GM18505 (cell line): Measurements from ENCODE around the gene MTTP.

Experiments used
- ATAC-seq: cut with Tn5 transposase; IDR thresholded peaks from one replicate; pipeline ENCODE4 v1.9.1; 2021; ENCODE audit not compliant: unreplicated experiment
- POLR2A ChIP-seq: IDR thresholded peaks from 4 replicates; pipeline ENCODE4 v1.6.1; 2011; ENCODE audit warnings: borderline replicate concordance; ENCODE audit not compliant: insufficient read depth, insufficient read length; ENCODE audit errors: extremely low read depth

The MTTP gene

GRCh38 chr4:99573735-99574368, 772 bp upstream of the MTTP start:
- ATAC-seq: no peak
- no peak for TF ChIP-seq POLR2A

- ATAC-seq: no peak
- no peak for TF ChIP-seq POLR2A
Measured at GRCh38 chr4:99578714-99579113, 4.1 kb downstream of the MTTP start.

GRCh38 chr4:99585516-99585915, 10.9 kb downstream of the MTTP start:
- no peak for TF ChIP-seq POLR2A

GRCh38 chr4:99586322-99586721, 11.7 kb downstream of the MTTP start:
- no peak for ATAC-seq
- no peak for TF ChIP-seq POLR2A

More at GRCh38 chr4:99585516-99585915, 10.9 kb downstream of the MTTP start:
- ATAC-seq: no peak

GRCh38 chr4:99586797-99587196, 12.2 kb downstream of the MTTP start:
- no peak for TF ChIP-seq POLR2A
- no peak for ATAC-seq

- TF ChIP-seq POLR2A: no peak
- ATAC-seq: no peak
Measured at GRCh38 chr4:99587309-99587708, 12.7 kb downstream of the MTTP start.

- TF ChIP-seq POLR2A: no peak
- ATAC-seq: no peak
Measured at GRCh38 chr4:99587803-99588202, 13.2 kb downstream of the MTTP start.

- TF ChIP-seq POLR2A: no peak
- no peak for ATAC-seq
Measured at GRCh38 chr4:99591757-99592156, 17.1 kb downstream of the MTTP start.

GRCh38 chr4:99593781-99594641, 19.4 kb downstream of the MTTP start:
- no peak for TF ChIP-seq POLR2A
- ATAC-seq: peak; percentile 71

- no peak for ATAC-seq
- no peak for TF ChIP-seq POLR2A
Measured at GRCh38 chr4:99594818-99595217, 20.2 kb downstream of the MTTP start.

- no peak for ATAC-seq
- TF ChIP-seq POLR2A: no peak
Measured at GRCh38 chr4:99606716-99607115, 32.1 kb downstream of the MTTP start.

- ATAC-seq: no peak
- no peak for TF ChIP-seq POLR2A
Measured at GRCh38 chr4:99608417-99608816, 33.8 kb downstream of the MTTP start.

GRCh38 chr4:99610605-99611175, 36.1 kb downstream of the MTTP start:
- ATAC-seq: no peak
- TF ChIP-seq POLR2A: no peak

GRCh38 chr4:99612281-99612680, 37.7 kb downstream of the MTTP start:
- no peak for ATAC-seq
- no peak for TF ChIP-seq POLR2A
